Mesenteric fat pad (tissue), 1 donor: Measurements from ENCODE around the gene DYRK2. TPM values are rescaled to one million over a fixed set of nuclear protein-coding genes. Genes with fewer than 3 reads are reported as not detected.

ENCODE experiments used
- DNase-seq: peaks from one replicate; pipeline ENCODE4 v3.0.0-alpha.2; 2020; ENCODE audit warnings: low spot score
- total RNA-seq: library from RNA; stranded (reverse); fragmentation: NEBNext Ultra II Directional; extraction: Animal tissue kit (Norgen Biotek cat#: 25700); gene quantifications from one replicate; pipeline ENCODE4 v1.2.1, GENCODE V29; 2021
- donor health status: DM: yes; HTN: yes; CAD: no.

The DYRK2 gene
- total RNA-seq, 1 donor from 2014 or later: 17.4 TPM

GRCh38 chr12:67645601-67646000, 2.9 kb upstream of the DYRK2 start:
- no peak for DNase-seq

DNA sequence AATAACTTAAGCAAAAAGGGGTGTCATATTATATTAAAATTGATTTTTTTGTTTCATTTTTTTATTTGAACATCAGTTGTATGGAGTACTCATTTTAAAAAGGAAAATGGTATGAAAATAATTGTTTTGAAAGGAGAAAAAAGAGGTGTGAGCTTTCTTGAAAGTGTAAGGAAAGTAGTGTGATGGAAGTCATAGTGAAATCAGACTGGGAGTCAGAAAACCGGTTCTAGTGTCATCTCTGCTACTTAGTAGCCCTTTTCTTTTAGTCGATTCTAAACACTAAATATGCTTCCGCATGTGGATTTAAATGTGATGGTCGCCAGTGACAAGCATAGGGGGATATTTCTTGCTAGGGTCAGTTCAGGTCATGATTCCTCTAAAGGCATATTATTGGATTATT, 1.8 kb upstream of the DYRK2 start:
- DNase-seq: no peak

DNA sequence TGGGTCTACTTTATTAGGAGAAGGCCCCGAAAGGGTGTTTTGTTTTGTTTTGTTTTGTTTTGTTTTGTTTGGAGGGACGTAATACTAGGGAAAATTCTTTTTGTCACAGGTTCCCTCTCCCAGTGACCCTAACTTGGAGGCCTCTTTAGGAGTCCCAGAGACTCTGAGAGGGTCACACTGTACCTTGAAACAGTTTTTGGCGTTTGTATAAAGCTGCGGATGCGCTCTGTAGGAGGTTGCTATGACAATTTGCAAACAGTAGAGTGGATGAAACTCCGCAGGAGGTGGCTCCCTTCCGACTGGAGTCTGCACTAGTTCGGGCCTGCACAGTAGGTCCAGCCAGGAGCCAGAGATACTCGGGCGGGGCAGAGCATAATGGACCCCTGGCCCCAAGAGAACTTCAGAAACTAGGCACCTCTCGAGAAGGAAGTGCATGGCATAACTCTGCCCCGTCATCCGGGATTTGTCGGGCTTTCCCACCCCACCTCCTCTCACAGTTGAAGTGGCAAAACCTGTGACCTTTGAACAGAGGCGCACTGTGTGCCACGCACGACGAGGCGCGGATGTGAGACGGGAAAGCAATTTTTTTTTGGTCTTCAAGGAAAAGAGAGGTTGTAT, 1.3 kb upstream of the DYRK2 start:
- DNase-seq: no peak

DNA sequence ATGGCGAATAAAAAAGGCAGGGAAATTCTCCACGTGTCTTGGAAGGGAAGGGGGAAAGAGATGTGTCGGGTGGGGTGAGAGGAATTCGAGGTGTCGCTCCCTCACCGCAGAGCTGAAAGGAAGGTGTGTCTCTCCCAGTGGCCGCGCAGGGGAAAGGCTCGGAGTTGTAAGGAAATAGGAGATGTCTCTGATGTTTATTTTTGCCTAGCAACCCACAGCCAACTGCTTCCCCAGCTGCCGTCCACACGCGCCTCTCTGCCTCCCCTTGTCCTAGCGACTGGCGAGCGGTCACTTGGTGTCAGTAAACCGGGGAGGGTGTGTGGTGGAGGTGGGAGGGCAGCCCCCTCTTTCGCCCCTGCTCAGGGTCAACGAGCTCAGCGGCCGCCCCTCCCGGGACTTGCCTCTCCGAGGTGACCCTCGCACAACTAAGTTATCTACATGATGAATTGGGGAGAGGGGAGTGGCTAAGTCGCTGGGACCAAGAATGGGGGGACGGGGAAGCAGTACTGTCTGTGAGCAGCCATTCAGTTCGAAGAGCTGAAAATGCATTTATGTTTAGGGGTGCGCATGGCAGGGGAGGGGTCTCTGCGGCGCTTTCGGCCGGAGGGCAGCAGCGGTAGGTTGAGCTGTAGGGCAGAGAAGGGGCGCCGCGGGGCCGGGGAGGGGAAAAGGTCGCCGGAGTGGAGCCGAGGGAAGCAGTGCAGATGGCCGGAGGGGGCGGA, 585 bp upstream of the DYRK2 start:
- DNase-seq: no peak

GRCh38 chr12:67649261-67649569, 670 bp downstream of the DYRK2 start:
- no peak for DNase-seq

DNA sequence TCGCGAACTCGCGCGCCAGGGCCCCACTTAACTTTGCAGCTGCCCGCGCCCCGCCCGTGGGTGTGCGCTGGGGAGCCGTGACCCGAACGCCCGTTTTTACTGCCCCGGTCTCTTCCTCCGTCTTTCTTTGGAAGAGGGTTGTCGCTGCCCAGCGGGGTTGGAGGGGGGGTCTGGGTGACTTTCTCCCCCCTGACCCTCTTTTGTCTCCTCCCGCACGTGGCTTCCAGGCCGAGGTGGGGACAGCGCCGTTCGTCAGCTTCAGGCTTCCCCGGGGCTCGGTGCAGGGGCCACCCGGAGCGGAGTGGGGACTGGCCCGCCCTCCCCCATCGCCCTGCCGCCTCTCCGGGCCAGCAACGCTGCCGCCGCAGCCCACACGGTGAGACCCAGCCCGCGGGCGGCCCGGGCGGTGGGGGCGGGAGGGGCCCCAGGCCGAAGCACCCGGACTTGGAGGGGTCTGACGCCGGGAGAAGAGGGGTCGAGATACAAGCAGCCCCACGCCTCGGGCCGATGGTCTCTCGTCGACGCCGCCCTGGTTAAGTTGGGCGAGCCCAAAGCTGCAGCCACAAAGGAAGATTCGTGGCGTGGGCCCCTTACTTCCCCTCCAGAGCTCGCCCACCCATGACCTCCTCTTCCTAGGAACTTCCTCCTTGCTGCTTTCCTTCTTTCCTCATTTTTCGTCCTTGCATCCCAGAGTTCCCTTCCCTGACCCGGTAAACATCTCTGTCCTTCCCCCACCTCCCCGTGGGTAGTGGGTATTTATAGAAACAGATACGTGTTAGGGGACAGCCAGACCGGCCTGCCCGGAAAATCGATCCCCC, 1.2 kb downstream of the DYRK2 start:
- DNase-seq: no peak

DNA sequence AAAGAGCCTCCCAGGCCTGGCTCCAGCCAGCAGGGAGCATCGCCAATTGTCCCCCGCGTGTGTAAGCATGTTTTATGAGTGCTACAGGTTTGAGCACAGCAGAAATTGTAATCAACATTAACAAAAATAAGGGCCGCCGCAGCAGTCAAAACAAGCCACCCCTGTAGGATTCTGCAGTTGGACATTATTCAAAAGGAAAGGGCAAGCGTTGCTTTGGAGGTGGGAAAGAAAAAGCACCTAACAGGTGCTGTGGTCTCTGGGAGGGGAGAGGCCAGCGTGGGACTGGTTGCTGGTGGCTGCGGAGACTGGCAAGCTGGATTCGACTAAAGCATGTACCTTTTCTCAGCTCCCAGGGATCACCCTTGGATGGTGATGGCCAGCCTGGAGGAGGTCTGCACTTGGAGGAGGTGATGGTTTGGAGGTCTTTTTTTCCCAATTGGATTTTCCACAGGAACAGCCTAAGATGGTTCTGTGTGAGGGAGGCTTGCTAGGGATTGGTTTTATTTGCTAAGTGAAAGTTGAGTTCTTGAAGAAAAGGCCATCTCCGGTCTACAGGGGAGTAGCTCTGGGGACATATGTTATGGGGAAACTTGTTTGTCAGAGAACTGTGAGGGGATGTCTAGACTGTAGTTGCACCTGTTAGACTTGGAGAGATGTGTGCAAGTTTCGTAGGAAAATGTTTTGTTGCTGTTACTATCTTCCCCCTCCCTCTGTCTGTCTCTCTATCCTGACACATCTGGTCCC, 2.0 kb downstream of the DYRK2 start:
- DNase-seq: no peak

- DNase-seq: no peak
Observed at GRCh38 chr12:67651132-67651695, 2.7 kb downstream of the DYRK2 start.

DNA sequence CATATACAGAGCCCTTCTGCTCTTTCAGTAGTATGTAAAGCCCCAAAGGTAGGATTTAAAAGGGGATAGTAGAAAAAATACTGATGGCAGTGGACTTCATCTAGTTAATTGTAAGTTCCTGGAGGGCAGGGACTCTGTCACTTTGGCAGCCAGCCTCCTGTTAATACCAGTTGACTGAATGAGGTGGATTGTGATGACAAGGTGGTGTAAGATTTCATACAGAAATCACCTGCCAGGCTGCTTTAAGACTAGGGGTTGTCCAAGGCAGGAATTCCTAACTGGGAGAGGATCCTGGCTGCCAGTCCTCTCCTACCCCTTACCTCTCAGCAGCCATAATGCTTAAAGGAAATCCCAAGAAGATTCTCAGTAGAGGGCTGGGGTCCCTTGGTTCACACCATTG, 7.3 kb downstream of the DYRK2 start:
- DNase-seq: no peak

- no peak for DNase-seq
Observed at GRCh38 chr12:67656251-67656650, 7.7 kb downstream of the DYRK2 start.

DNA sequence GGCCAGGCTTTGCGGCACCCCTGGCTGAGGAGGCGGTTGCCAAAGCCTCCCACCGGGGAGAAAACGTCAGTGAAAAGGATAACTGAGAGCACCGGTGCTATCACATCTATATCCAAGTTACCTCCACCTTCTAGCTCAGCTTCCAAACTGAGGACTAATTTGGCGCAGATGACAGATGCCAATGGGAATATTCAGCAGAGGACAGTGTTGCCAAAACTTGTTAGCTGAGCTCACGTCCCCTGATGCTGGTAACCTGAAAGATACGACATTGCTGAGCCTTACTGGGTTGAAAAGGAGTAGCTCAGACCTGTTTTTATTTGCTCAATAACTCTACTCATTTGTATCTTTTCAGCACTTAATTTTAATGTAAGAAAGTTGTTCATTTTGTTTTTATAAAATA, 9.9 kb downstream of the DYRK2 start:
- DNase-seq: no peak

- no peak for DNase-seq
Observed at GRCh38 chr12:67659292-67659691, 10.7 kb downstream of the DYRK2 start.

- DNase-seq: no peak
Observed at GRCh38 chr12:67661311-67662021, 12.9 kb downstream of the DYRK2 start.

GRCh38 chr12:67662910-67663538, 14.5 kb downstream of the DYRK2 start:
- DNase-seq: no peak

- DNase-seq: no peak
Observed at GRCh38 chr12:67664171-67664570, 15.6 kb downstream of the DYRK2 start.

- no peak for DNase-seq
Observed at GRCh38 chr12:67665679-67666078, 17.1 kb downstream of the DYRK2 start.

DNA sequence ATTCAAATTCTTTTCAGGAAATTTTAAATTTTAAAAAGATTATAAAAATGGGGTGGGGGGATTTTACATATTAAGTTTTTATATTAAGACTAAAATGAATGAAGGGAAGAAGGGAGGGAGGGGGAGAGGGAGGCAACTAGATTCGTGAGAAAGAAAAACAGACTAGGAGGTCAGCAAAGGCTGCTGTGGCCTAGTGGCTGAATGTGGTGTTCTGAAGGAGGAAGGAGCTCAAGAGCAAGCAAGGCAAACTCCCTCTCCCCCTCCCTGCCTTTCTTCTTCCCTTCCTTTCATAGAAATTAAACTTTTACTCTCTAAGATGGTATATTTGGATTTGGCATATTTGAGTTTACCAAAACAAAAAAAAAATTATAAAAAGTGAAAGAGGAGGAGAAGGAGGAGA, 18.1 kb downstream of the DYRK2 start:
- no peak for DNase-seq

DNA sequence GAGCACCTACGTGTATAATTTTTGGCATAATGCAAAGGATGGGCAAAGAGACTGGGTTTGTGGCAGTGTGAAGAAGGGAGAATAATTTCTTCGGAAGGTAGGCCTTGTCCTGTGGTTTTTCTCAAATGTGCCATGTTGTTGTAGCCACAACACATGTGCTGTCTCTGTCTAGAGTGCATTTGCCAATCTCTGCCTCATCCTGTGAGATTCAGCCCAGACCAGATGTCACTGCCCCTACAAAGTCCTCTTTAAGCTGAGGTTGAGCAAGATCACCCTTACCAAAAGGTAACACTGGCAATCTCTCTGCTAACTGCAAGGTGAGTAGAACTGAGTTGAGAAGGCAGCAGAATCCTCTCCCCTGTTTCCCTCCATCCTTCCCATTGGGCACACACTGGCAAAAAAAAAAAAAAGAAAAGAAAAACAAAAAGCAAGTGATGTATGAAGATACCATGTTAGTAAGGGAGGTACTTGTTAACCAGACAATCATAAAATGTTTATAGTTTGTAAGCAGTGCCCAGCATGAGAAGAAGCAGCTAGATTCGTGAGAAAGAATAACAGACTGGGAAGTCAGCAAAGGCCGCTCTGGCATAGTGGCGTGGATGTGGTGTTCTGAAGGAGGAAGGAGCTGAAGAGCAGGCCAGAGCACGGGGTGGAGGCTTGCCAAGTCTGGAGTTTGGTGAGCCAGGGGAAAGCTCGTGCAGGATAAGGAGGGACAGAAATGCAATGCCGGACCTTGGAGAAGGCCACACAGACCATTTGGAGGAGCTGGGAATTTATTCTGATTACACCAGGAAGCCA, 18.9 kb downstream of the DYRK2 start:
- DNase-seq: no peak

DNA sequence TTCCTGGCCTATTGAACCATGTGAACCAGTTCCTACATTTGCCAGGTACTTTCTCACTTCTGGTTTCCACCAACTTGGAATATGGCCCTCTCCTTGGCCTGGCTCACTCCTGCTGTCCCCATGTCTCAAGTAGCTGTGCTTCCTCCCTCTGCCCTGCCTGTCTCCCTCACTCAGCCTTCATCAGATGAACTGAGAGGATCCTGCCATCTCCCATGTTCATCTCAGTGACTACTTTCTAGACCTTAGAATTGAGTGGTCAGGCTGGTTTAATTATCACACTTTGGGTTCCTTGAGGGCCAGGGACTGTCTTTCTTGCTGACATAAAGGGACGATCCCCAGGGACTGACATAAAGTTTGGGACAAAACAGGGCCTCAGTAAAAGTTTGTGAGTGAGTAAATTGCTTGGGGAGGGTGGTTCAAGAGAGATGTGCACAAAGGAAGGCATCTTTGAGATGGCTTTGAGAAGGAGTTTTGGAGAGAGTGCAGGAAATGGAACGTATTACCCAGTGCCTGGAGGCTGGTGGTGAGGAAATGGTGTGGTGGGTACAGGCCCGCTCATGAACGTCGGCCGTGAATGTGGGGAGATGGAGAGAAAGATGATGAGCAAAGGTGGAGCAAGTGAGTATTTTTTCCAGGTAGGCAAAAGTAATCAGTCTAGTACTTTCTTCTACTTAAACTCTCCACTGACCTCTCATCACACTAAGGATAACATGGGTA, 20.8 kb downstream of the DYRK2 start:
- no peak for DNase-seq
